ENCODE data around the gene SFXN3. TPM values are rescaled to one million over a fixed set of nuclear protein-coding genes. Genes with fewer than 3 reads are reported as not detected.

Gene SFXN3
- total and polyA plus RNA-seq, 2 of the 13 experiments (the other 11 are each of a cell fraction or from before 2014, with no cell fraction given), result 16.8 to 71.5 TPM

DNA sequence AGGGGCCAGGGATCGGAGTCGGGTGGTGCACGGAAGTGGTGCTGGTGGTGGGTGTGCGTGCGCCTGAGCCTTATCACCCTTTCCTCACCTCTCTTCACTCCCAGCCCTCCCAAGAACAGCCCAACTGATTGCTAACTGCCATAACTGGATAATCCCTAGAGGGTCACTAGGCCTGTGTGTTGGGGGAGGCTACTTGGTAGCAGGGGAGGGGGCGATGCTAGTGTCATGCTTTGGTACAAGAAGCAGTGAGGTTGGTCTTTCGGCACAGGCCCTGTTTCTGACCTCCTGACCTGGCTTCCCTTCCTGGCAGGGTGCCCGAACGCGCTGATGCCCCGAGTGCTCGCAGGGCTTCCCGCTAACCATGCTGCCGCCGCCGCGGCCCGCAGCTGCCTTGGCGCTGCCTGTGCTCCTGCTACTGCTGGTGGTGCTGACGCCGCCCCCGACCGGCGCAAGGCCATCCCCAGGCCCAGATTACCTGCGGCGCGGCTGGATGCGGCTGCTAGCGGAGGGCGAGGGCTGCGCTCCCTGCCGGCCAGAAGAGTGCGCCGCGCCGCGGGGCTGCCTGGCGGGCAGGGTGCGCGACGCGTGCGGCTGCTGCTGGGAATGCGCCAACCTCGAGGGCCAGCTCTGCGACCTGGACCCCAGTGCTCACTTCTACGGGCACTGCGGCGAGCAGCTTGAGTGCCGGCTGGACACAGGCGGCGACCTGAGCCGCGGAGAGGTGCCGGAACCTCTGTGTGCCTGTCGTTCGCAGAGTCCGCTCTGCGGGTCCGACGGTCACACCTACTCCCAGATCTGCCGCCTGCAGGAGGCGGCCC, 31.4 kb downstream of the SFXN3 start (continued):
- TF ChIP-seq, protein P1, sequence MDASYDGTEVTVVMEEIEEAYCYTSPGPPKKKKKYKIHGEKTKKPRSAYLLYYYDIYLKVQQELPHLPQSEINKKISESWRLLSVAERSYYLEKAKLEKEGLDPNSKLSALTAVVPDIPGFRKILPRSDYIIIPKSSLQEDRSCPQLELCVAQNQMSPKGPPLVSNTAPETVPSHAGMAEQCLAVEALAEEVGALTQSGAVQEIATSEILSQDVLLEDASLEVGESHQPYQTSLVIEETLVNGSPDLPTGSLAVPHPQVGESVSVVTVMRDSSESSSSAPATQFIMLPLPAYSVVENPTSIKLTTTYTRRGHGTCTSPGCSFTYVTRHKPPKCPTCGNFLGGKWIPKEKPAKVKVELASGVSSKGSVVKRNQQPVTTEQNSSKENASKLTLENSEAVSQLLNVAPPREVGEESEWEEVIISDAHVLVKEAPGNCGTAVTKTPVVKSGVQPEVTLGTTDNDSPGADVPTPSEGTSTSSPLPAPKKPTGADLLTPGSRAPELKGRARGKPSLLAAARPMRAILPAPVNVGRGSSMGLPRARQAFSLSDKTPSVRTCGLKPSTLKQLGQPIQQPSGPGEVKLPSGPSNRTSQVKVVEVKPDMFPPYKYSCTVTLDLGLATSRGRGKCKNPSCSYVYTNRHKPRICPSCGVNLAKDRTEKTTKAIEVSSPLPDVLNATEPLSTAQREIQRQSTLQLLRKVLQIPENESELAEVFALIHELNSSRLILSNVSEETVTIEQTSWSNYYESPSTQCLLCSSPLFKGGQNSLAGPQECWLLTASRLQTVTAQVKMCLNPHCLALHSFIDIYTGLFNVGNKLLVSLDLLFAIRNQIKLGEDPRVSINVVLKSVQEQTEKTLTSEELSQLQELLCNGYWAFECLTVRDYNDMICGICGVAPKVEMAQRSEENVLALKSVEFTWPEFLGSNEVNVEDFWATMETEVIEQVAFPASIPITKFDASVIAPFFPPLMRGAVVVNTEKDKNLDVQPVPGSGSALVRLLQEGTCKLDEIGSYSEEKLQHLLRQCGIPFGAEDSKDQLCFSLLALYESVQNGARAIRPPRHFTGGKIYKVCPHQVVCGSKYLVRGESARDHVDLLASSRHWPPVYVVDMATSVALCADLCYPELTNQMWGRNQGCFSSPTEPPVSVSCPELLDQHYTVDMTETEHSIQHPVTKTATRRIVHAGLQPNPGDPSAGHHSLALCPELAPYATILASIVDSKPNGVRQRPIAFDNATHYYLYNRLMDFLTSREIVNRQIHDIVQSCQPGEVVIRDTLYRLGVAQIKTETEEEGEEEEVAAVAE (CRISPR knock-in tag; IDR thresholded peaks at IDR 0.05; ENCODE audit: borderline replicate concordance), result no peak
- TF ChIP-seq NAIF1 (CRISPR knock-in tag; IDR thresholded peaks at IDR 0.05; ENCODE audit: borderline replicate concordance) (no peak), RAD21 (CRISPR knock-in tag; IDR thresholded peaks at IDR 0.05) (peak; percentile 88), BRD4 (CRISPR knock-in tag; IDR thresholded peaks at IDR 0.05) (peak; percentile 95), RFX5 (IDR thresholded peaks at IDR 0.05; ENCODE audit: low read depth, low read length) (peak; percentile 16; the same call in 1 of the 2 replicates), ZNF674 (CRISPR knock-in tag; IDR thresholded peaks at IDR 0.05; ENCODE audit: low read depth) (peak; percentile 52; the same call in 1 of the 2 replicates), MBNL3 (CRISPR knock-in tag; conservative IDR thresholded peaks at IDR 0.05) (no peak), ZC3H4 (CRISPR knock-in tag; IDR thresholded peaks at IDR 0.05; ENCODE audit: borderline replicate concordance) (peak; percentile 80; the same call in 1 of the 2 replicates), KLF15 (CRISPR knock-in tag; IDR thresholded peaks at IDR 0.05; ENCODE audit: borderline replicate concordance) (0 out of 2 replicates have a peak, but pooled peaks have one; percentile 41), ZNF367 (CRISPR knock-in tag; IDR thresholded peaks at IDR 0.05; ENCODE audit: borderline replicate concordance) (no peak; the same call in 1 of the 2 replicates), SMAD9 (CRISPR knock-in tag; IDR thresholded peaks at IDR 0.05) (no peak)
- TF ChIP-seq, protein P2, sequence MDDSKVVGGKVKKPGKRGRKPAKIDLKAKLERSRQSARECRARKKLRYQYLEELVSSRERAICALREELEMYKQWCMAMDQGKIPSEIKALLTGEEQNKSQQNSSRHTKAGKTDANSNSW (CRISPR knock-in tag; IDR thresholded peaks at IDR 0.05; ENCODE audit: borderline replicate concordance), result peak; percentile 88; the same call in 1 of the 2 replicates
